Endodermal cell (in vitro differentiated cells): Measurements from ENCODE around the gene CTRB2. TPM values are rescaled to one million over a fixed set of nuclear protein-coding genes. Genes with fewer than 3 reads are reported as not detected.
A peak's percentile ranks its signal among the peaks of the same experiment; 100 is the strongest.

Experiments used
- DNase-seq: peaks from one replicate; pipeline ENCODE4 v3.0.0-alpha.2; 2017
- H3K27ac ChIP-seq: 2 replicates; pipeline ENCODE4 v1.5.1; 2013; ENCODE audit warnings: mild to moderate bottlenecking, low read depth, low read length, moderate library complexity
- H3K27me3 ChIP-seq: 2 replicates; pipeline ENCODE4 v1.6.1; 2013; ENCODE audit warnings: mild to moderate bottlenecking, low read length, moderate library complexity; ENCODE audit not compliant: insufficient read depth, control insufficient read depth, poor library complexity, severe bottlenecking
- H3K36me3 ChIP-seq: 2 replicates; pipeline ENCODE4 v1.7.0; 2013; ENCODE audit warnings: mild to moderate bottlenecking, low read length, moderate library complexity; ENCODE audit not compliant: control insufficient read depth, insufficient read depth
- H3K4me1 ChIP-seq: one replicate; pipeline ENCODE4 v1.7.0; 2013; ENCODE audit warnings: low read length; ENCODE audit not compliant: control insufficient read depth, insufficient read depth
- H3K4me3 ChIP-seq: 2 replicates; pipeline ENCODE4 v1.5.1; 2013; ENCODE audit warnings: mild to moderate bottlenecking, low read length, moderate library complexity
- H3K9ac ChIP-seq: 2 replicates; pipeline ENCODE4 v1.6.1; 2013; ENCODE audit warnings: mild to moderate bottlenecking, low read length, moderate library complexity; ENCODE audit not compliant: poor library complexity, severe bottlenecking; ENCODE audit errors: extremely low read depth
- H3K9me3 ChIP-seq: 2 replicates; pipeline ENCODE4 v1.6.1; 2013; ENCODE audit warnings: mild to moderate bottlenecking, low read length, moderate library complexity; ENCODE audit not compliant: control insufficient read depth
- H3K27ac Mint-ChIP-seq: 2 replicates; pipeline ENCODE4 v1.8.0; 2020; ENCODE audit warnings: mixed read lengths
- H3K27me3 Mint-ChIP-seq: 2 replicates; pipeline ENCODE4 v1.8.0; 2021; ENCODE audit warnings: mild to moderate bottlenecking, mixed read lengths; ENCODE audit not compliant: insufficient read depth
- H3K36me3 Mint-ChIP-seq: 2 replicates; pipeline ENCODE4 v1.8.0; 2020; ENCODE audit warnings: low read depth, mixed read lengths
- H3K4me1 Mint-ChIP-seq: 2 replicates; pipeline ENCODE4 v1.8.0; 2020; ENCODE audit warnings: mixed read lengths
- H3K4me3 Mint-ChIP-seq: 2 replicates; pipeline ENCODE4 v1.8.0; 2020; ENCODE audit warnings: mild to moderate bottlenecking, moderate library complexity, mixed read lengths
- H3K9me3 Mint-ChIP-seq: 2 replicates; pipeline ENCODE4 v1.8.0; 2020; ENCODE audit warnings: mild to moderate bottlenecking, mixed read lengths
- WGBS, 2 experiments: methylation state at CpG; one replicate each; pipeline versions ENCODE4 v1.1.5 to v1.1.7; 2013; ENCODE audit warnings: missing lambda C conversion rate in 2 of 2, mixed read lengths in 1 of 2; ENCODE audit not compliant: insufficient coverage in 1 of 2, insufficient read length in 1 of 2; 5-methylcytosine and 5-hydroxymethylcytosine counted together
- long read RNA-seq, 4 experiments: library from polyadenylated mRNA in 2 of 4; library from RNA in 1 of 4; library from capped mRNA in 1 of 4; stranded (forward) in 3 of 4; unstranded in 1 of 4; transcript quantifications; one replicate each; pipeline ENCODE4 v2.0.0, GENCODE V29; 2020 to 2021; ENCODE audit warnings: inconsistent platforms in 1 of 4
- polyA plus RNA-seq, 2 experiments: library from polyadenylated mRNA; stranded (reverse); fragments of 50-300 nt; gene quantifications; one replicate each; pipeline ENCODE4 v1.2.3, GENCODE V29; 2013
- total RNA-seq, 2 donors: library from RNA; stranded (reverse); fragmentation: NEBNext Ultra II Directional in 1 of 2; extraction: Animal tissue kit (Norgen Biotek cat#: 25700) in 1 of 2; gene quantifications; 2 replicates in 1 of 2; 3 replicates in 1 of 2; pipeline ENCODE4 v1.2.1, GENCODE V29; 2021
- TF ChIP-seq, protein P1 (sequence below): fragments of 200-600 bp; sonication (generic); conservative IDR thresholded peaks from 2 replicates; pipeline ENCODE4 v1.5.0; 2021; ENCODE audit warnings: antibody characterized with exemption, mild to moderate bottlenecking

The CTRB2 gene
- not detected for total RNA-seq
- not detected for polyA plus RNA-seq (2013, experiment 1 of 2)
- polyA plus RNA-seq (2013, experiment 2 of 2): not detected
- long read RNA-seq, experiment 1: 0 reads
- long read RNA-seq, experiment 2: 0 reads
- long read RNA-seq, experiment 3: 0 reads
- long read RNA-seq, experiment 4: 0 reads

- no peak within 1 kb of the TSS for H3K4me3 Mint-ChIP-seq
- H3K4me1 Mint-ChIP-seq: peaks cover 12% of the 10 kb centered on the region
- no peaks in the 10 kb centered on the region for H3K27me3 Mint-ChIP-seq
- Histone ChIP-seq H3K27ac (no peak within 1 kb of the TSS), H3K9ac (no peak within 1 kb of the TSS), H3K27me3 (no peaks in the 10 kb centered on the region), H3K9me3 (no peaks in the 10 kb centered on the region), H3K4me1 (no peaks in the 10 kb centered on the region), H3K4me3 (no peak within 1 kb of the TSS), H3K36me3 (no peaks in the 10 kb centered on the region)
- no peaks in the 10 kb centered on the region for H3K36me3 Mint-ChIP-seq
- H3K9me3 Mint-ChIP-seq: no peaks in the 10 kb centered on the region
- DNase-seq: no peak
- TF ChIP-seq, protein P1, sequence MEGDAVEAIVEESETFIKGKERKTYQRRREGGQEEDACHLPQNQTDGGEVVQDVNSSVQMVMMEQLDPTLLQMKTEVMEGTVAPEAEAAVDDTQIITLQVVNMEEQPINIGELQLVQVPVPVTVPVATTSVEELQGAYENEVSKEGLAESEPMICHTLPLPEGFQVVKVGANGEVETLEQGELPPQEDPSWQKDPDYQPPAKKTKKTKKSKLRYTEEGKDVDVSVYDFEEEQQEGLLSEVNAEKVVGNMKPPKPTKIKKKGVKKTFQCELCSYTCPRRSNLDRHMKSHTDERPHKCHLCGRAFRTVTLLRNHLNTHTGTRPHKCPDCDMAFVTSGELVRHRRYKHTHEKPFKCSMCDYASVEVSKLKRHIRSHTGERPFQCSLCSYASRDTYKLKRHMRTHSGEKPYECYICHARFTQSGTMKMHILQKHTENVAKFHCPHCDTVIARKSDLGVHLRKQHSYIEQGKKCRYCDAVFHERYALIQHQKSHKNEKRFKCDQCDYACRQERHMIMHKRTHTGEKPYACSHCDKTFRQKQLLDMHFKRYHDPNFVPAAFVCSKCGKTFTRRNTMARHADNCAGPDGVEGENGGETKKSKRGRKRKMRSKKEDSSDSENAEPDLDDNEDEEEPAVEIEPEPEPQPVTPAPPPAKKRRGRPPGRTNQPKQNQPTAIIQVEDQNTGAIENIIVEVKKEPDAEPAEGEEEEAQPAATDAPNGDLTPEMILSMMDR: no peak
- H3K27ac Mint-ChIP-seq: no peak within 1 kb of the TSS
- WGBS, 2 experiments: 92 to 97% methylated on average over 10 to 24 of the region's 24 CpGs
Measured at GRCh38 chr16:75206749-75207451, at the start of gene CTRB2. TSS of gene CTRB2 (minus strand) at chr16:75207161. CDS start at chr16:75207141, 20 bp downstream.

GRCh38 chr16:75256059-75256571 is 49.2 kb upstream of the CTRB2 start:
- Histone ChIP-seq H3K36me3 (no peaks in the 10 kb centered on the region), H3K9me3 (no peaks in the 10 kb centered on the region), H3K9ac (no peak overlapping the region), H3K4me3 (no peak overlapping the region), H3K27ac (peak overlapping the region; percentile 82), H3K27me3 (no peaks in the 10 kb centered on the region), H3K4me1 (peaks cover 30% of the 10 kb centered on the region)
- no peak overlapping the region for H3K27ac Mint-ChIP-seq
- WGBS, 2 experiments: 63 to 80% methylated on average over 8 to 12 of the region's 12 CpGs
- no peak overlapping the region for H3K4me3 Mint-ChIP-seq
- peaks cover 33% of the 10 kb centered on the region for H3K4me1 Mint-ChIP-seq
- no peaks in the 10 kb centered on the region for H3K27me3 Mint-ChIP-seq
- H3K36me3 Mint-ChIP-seq: no peaks in the 10 kb centered on the region
- TF ChIP-seq, protein P1: no peak
- H3K9me3 Mint-ChIP-seq: no peaks in the 10 kb centered on the region
- peak; percentile 74 for DNase-seq

DNA sequence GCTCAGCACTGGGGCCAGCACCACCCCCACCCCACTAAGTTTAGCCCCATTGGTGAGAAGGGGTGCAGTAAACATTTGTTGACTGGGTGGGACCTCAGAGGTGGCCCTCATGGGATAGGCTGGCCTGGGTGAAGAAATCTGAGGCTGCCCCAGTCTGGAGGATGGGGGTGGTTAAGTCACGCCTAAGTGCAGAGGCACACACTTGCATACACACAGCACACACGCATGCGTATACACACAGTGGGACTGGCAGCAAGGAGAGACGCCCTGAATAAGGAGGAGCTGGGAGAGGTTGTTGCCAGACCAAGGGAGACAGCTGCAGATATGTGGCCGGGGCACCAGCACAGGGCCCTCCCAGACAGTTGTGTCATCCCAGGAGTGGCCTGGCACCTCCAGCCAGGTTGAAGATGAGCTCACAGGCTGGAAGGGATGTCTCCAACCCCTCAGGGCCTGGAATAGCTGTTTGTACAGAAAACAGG is 47.4 kb upstream of the CTRB2 start:
- Mint-ChIP-seq H3K4me1 (peaks cover 27% of the 10 kb centered on the region), H3K27ac (peak overlapping the region; percentile 72), H3K27me3 (no peaks in the 10 kb centered on the region), H3K9me3 (no peaks in the 10 kb centered on the region), H3K36me3 (no peaks in the 10 kb centered on the region), H3K4me3 (no peak overlapping the region)
- Histone ChIP-seq H3K27ac (no peak overlapping the region), H3K9ac (no peak overlapping the region), H3K27me3 (no peaks in the 10 kb centered on the region), H3K36me3 (no peaks in the 10 kb centered on the region), H3K4me1 (peaks cover 29% of the 10 kb centered on the region), H3K4me3 (no peak overlapping the region), H3K9me3 (no peaks in the 10 kb centered on the region)
- DNase-seq: peak; percentile 88
- TF ChIP-seq, protein P1: no peak
- 60 to 74% methylated on average over 3 to 5 of the region's 5 CpGs for WGBS, 2 experiments
